Natural killer cell (primary cell): Measurements from ENCODE around the gene MRPS25. TPM values are rescaled to one million over a fixed set of nuclear protein-coding genes. Genes with fewer than 3 reads are reported as not detected.

Experiments used
- ATAC-seq, 3 donors: fragments of 150-1000 bp in 2 of 3; fragments of 200-7000 bp in 1 of 3; cut with Tn5 transposase; 1 replicate in 1 of 3; 2 replicates in 2 of 3; pipeline ENCODE4 v1.10.0; 2021; ENCODE audit warnings: mild to moderate bottlenecking in 2 of 3, moderate library complexity in 2 of 3
- DNase-seq, 2 donors: peaks; one replicate each; pipeline versions ENCODE4 v3.0.0 to v3.0.0-alpha.2; 2013 to 2021; ENCODE audit warnings: mixed read lengths in 1 of 2
- H3K27ac ChIP-seq: one replicate; pipeline ENCODE4 v1.5.1; 2013; ENCODE audit warnings: mild to moderate bottlenecking, low read length
- H3K27me3 ChIP-seq: one replicate; pipeline ENCODE4 v1.6.1; 2013; ENCODE audit warnings: low read length; ENCODE audit not compliant: control insufficient read depth, insufficient read depth
- H3K36me3 ChIP-seq: one replicate; pipeline ENCODE4 v1.6.1; 2013; ENCODE audit warnings: low read length; ENCODE audit not compliant: control insufficient read depth, insufficient read depth
- H3K4me1 ChIP-seq: one replicate; pipeline ENCODE4 v1.6.1; 2013; ENCODE audit warnings: low read length; ENCODE audit not compliant: control insufficient read depth, insufficient read depth
- H3K4me3 ChIP-seq: one replicate; pipeline ENCODE4 v1.5.1; 2013; ENCODE audit warnings: low read length
- H3K9me3 ChIP-seq: one replicate; pipeline ENCODE4 v1.6.1; 2013; ENCODE audit warnings: low read length; ENCODE audit not compliant: control insufficient read depth, insufficient read depth
- H3K27ac Mint-ChIP-seq, 2 donors: one replicate each; pipeline ENCODE4 v1.8.0; 2022; ENCODE audit warnings: mild to moderate bottlenecking in 2 of 2, mixed read lengths in 2 of 2, moderate library complexity in 1 of 2
- H3K27me3 Mint-ChIP-seq, 2 donors: one replicate each; pipeline ENCODE4 v1.8.0; 2022; ENCODE audit warnings: low read depth in 2 of 2, mixed read lengths in 2 of 2
- H3K36me3 Mint-ChIP-seq: one replicate; pipeline ENCODE4 v1.8.0; 2022; ENCODE audit warnings: mixed read lengths
- H3K4me1 Mint-ChIP-seq, 2 donors: one replicate each; pipeline ENCODE4 v1.8.0; 2022; ENCODE audit warnings: mixed read lengths in 2 of 2
- H3K4me3 Mint-ChIP-seq: one replicate; pipeline ENCODE4 v1.8.0; 2022; ENCODE audit warnings: mild to moderate bottlenecking, moderate library complexity, mixed read lengths
- H3K9me3 Mint-ChIP-seq, 2 donors: one replicate each; pipeline ENCODE4 v1.8.0; 2022; ENCODE audit warnings: mixed read lengths in 2 of 2
- CTCF ChIP-seq: fragments of 200-600 bp; IDR thresholded peaks from one replicate; pipeline ENCODE4 v1.8.0; 2022; ENCODE audit warnings: antibody characterized with exemption
- WGBS: methylation state at CpG from one replicate; pipeline ENCODE4 v1.1.7; 2013; ENCODE audit warnings: missing lambda C conversion rate; ENCODE audit not compliant: insufficient coverage; 5-methylcytosine and 5-hydroxymethylcytosine counted together
- intact Hi-C: fragments of 100-400 bp; cut with micrococcal nuclease; formaldehyde crosslinking; loops from one replicate; pipeline ENCODE4 v1.14.2; 2022
- total RNA-seq, 4 donors: library from RNA; stranded (reverse); fragments of 120-200 nt in 1 of 4; gene quantifications; one replicate each; pipeline versions ENCODE4 v1.2.3 to v1.2.4, GENCODE V29; 2013 to 2022

Gene MRPS25
- total RNA-seq, 3 donors from 2014 or later (not counting 1 experiment from before 2014, with no cell fraction given): 32.3 to 41.4 (median 41.4) TPM

DNA sequence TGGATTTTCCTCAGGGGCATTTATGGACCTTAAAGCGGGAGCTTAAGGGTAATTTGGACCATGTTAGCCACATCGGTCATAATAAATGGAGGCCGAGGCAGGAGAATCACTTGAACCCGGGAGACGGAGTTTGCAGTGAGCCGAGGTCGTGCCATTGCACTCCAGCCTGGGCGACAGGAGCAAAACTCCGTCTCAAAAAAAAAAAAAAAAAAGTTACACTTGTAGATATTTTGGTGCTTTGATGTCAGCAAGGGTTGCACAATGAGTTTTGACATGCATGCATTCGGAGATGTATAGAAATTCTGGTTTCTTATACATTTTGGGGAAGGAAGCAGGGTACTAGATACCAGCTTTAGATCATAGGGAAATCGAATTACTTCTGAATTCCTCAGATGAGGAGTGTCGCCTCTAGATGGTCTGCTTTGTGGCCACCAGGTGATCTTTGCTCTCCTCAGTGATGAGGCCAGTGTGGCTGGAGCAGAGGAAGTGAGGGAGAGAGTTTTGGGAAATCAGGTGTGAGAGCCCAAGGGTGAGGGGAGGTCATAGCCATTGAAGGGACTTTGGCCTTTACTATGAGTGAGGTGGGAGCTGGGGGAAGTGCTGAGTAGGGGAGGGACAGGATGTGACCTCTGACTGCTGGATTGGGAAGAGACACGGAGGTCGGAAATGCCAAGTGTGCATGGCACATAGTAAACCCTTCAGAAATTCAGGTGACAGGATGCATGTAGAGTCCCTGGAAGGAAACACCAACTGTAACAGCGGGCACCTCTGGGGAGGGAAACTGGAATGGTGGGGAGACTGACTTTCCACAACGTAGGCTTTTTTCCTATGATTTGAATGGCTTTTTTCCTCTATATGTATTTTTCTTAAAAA is 42.2 kb upstream of the MRPS25 start:
- no peak overlapping the region for H3K27ac Mint-ChIP-seq

DNA sequence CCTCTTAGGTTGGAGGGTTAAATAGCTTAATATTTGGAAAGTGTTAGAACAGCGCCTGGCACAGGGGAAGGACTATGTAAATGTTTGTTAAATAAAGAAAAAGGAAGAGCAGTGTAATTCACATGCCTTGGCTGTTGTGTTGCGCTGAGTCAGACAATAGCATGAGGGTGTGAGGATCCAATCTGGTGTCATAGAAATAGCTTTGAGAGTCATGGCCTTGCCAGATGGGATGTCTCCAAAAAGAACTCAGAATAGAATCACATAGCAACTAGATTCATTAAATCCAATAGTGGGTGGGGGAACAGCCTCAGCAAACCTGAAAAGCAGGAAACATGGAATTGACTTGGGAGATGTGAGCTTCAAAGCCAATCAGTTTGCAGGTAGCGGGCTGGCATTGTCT is 37.7 kb upstream of the MRPS25 start:
- Histone ChIP-seq H3K9me3 (no peaks in the 10 kb centered on the region), H3K4me1 (peaks cover 12% of the 10 kb centered on the region), H3K27me3 (no peaks in the 10 kb centered on the region), H3K36me3 (no peaks in the 10 kb centered on the region), H3K27ac (no peak overlapping the region), H3K4me3 (no peak overlapping the region)
- ATAC-seq: no peak
- peaks cover 19 to 30% of the 10 kb centered on the region in 2 donors for H3K4me1 Mint-ChIP-seq
- H3K9me3 Mint-ChIP-seq: no peaks in the 10 kb centered on the region
- no peak overlapping the region for H3K4me3 Mint-ChIP-seq
- DNase-seq: no peak
- intact Hi-C loops: no loop called here
- TF ChIP-seq CTCF: no peak
- H3K27me3 Mint-ChIP-seq: peaks cover 12 to 14% of the 10 kb centered on the region in 2 donors
- 82% methylated on average over 3 of the region's 3 CpGs for WGBS
- H3K27ac Mint-ChIP-seq: no peak overlapping the region
- no peaks in the 10 kb centered on the region for H3K36me3 Mint-ChIP-seq

More for the DNA sequence above, 42.2 kb upstream of the MRPS25 start:
- H3K4me1 Mint-ChIP-seq: peaks cover 11 to 16% of the 10 kb centered on the region in 2 donors
- no peak overlapping the region for H3K27ac ChIP-seq
- H3K4me3 Mint-ChIP-seq: no peak overlapping the region
- H3K9me3 ChIP-seq: no peaks in the 10 kb centered on the region
- ATAC-seq (no peak), DNase-seq (no peak)
- 86% methylated on average over 15 of the region's 16 CpGs for WGBS
- intact Hi-C loops: loop anchor here (5.0 kb wide), 1 partner anchor 300 kb away; no protein-coding TSS in a partner anchor
- no peaks in the 10 kb centered on the region for H3K36me3 ChIP-seq
- H3K4me1 ChIP-seq: peaks cover 5% of the 10 kb centered on the region
- no peak for TF ChIP-seq CTCF
- H3K9me3 Mint-ChIP-seq: no peaks in the 10 kb centered on the region
- peaks cover 18 to 27% of the 10 kb centered on the region in 2 donors for H3K27me3 Mint-ChIP-seq
- no peaks in the 10 kb centered on the region for H3K27me3 ChIP-seq
- H3K4me3 ChIP-seq: no peak overlapping the region
- no peaks in the 10 kb centered on the region for H3K36me3 Mint-ChIP-seq

- H3K4me3 Mint-ChIP-seq: peak overlapping the region; percentile 35
- DNase-seq (no peak), ATAC-seq (no peak)
- no peak overlapping the region for H3K27ac Mint-ChIP-seq
- WGBS: 14% methylated on average over 4 of the region's 4 CpGs
- H3K36me3 Mint-ChIP-seq: no peaks in the 10 kb centered on the region
- TF ChIP-seq CTCF: no peak
- Histone ChIP-seq H3K9me3 (no peaks in the 10 kb centered on the region), H3K27ac (no peak overlapping the region), H3K27me3 (no peaks in the 10 kb centered on the region), H3K4me3 (no peak overlapping the region), H3K36me3 (no peaks in the 10 kb centered on the region), H3K4me1 (peaks cover 18% of the 10 kb centered on the region)
- intact Hi-C loops: no loop called here
- peaks cover 9 to 12% of the 10 kb centered on the region in 2 donors for H3K27me3 Mint-ChIP-seq
- H3K4me1 Mint-ChIP-seq: peaks cover 20 to 29% of the 10 kb centered on the region in 2 donors
- no peaks in the 10 kb centered on the region for H3K9me3 Mint-ChIP-seq
Observed at GRCh38 chr3:15102256-15102655, 37.1 kb upstream of the MRPS25 start.
